NT2/D1 (cell line): ENCODE data around the gene GLRA2.

Experiments used
- YY1 ChIP-seq: IDR thresholded peaks from 2 replicates; pipeline ENCODE4 v1.6.1; 2011; ENCODE audit not compliant: insufficient read length, insufficient read depth
- ZNF274 ChIP-seq: IDR thresholded peaks from 2 replicates; pipeline ENCODE4 v1.6.1; 2011; ENCODE audit warnings: mild to moderate bottlenecking, low read depth, low read length

DNA sequence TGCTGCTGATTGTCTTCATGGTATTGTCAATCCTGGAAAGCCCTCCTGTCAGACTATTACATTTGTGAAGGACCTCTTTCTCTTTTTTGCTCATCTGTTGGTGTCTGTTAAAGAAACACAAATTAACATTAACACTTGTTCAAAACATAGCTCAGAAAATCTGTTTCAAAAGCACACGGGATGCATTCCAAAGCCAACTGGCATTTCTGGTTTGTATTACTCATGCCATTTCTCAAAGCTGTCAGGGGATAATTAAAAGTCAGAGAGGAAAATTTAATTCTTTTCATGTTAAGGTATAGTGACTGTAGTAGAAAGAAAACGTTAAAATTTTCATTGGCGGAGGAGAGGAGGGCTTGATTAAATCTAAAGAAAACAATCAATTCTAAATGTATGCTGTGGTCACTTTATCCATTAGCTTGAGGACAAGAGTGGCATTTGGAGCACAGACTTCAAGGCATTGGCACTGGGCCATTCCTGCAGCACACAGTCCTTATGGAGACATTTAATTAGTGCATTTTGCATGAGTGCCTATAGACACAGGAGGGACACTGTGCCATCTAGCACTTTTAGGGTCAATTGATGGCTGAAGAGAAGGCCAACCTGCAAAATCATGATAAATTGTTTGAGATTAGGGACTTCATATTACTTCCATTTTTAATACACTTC is 21.2 kb upstream of the GLRA2 start:
- no peak for TF ChIP-seq ZNF274
- no peak for TF ChIP-seq YY1
